ENCODE results near the gene TGFA.

Gene TGFA

DNA sequence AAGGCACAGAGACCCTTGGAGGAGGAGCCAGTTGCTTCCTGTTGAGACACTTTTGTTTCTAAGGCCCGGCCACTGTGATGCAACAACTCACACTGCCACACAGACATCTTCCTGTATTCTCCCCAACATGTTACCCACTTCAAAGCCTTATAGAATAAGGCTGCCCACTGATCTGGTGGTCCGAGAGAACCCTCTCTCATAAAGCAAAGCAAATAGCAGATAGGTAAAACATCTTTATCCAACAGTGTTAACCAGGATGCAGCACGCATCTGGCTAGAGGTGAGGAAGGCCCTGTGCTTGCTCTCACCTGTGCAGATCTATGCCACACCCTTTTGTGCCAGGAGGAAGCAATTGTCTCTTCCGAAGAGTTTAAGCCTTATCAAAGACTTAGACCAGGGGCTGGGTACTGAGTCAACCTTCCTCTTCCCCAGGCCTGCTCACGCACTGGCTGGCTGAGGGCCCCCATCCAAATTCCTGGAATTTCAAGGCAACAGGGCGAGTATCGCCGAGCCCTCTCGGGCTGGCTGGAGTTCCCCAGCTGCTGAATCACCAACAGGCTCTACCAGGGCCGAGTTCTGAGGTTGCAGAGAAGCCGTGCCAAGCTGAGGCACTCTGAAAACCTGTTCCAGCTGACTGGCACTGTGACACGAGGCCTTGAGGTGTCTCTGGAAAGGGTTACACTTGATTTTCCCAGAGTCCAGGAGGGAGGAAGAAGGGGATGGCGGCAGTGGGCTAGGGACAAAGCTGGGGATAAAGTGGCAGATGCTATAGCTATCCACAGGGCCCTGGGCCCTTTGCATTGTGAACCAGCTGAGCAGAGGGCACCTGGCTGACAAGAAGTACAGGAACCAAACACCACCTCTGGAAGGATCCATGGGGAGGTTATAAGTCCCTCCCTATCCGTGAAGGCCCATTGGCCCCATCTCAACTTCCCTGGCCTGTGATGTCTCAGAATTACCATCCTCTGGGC, 29.3 kb downstream of the TGFA start:
- Mint-ChIP-seq H3K36me3 (no peaks in the 10 kb centered on the region), H3K27ac (no peak overlapping the region), H3K9me3 (no peaks in the 10 kb centered on the region), H3K4me3 (no peak overlapping the region), H3K27me3 (peaks cover 6% of the 10 kb centered on the region), H3K4me1 (no peaks in the 10 kb centered on the region)
- ATAC-seq (ENCODE audit: low read depth) (no peak), DNase-seq (ENCODE audit: low spot score in 2 of 2) (no peak)

DNA sequence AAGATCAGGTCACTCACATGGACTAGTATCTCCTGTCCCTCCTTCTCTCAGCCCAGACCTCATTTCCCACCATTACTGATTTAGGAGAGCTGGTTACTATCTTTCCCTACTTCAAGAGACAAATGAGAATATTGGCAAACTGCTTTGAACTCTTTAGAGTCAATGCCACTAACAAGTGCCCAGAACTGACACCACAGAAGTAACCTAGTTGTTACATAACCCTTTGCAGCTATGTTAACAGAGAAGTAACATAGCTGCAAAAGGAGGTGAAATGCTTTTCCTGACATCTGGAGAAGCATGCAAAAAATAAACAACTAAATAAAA, 30.0 kb downstream of the TGFA start:
- Mint-ChIP-seq H3K27me3 (peaks cover 2% of the 10 kb centered on the region), H3K36me3 (no peaks in the 10 kb centered on the region), H3K4me1 (no peaks in the 10 kb centered on the region), H3K27ac (no peak overlapping the region), H3K4me3 (no peak overlapping the region), H3K9me3 (no peaks in the 10 kb centered on the region)
- no peak for ATAC-seq (ENCODE audit: low read depth)
- no peak for DNase-seq (ENCODE audit: low spot score in 2 of 2)

DNA sequence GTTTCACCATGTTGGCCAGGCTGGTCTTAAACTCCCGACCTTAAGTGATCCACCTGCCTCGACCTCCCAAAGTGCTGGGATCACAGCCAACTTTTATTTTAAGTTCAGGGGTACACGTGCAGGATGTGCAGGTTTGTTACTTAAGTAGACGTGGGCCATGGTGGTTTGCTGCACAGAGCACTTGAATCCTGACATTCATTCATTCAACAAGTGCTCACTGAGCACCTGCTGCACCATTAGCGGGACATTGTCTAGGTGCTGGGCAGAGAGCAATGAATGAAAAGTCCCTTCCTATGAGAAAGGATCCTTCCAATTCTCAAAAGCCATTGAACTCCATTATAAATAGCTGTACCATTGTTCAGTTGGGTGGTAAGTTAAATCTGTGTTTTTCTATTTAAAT, 31.0 kb downstream of the TGFA start:
- no peaks in the 10 kb centered on the region for H3K9me3 Mint-ChIP-seq
- no peak overlapping the region for H3K4me3 Mint-ChIP-seq
- H3K4me1 Mint-ChIP-seq = no peaks in the 10 kb centered on the region
- H3K27me3 Mint-ChIP-seq = peaks cover 2% of the 10 kb centered on the region
- H3K27ac Mint-ChIP-seq = no peak overlapping the region
- no peaks in the 10 kb centered on the region for H3K36me3 Mint-ChIP-seq
- ATAC-seq (ENCODE audit: low read depth) (no peak), DNase-seq (ENCODE audit: low spot score in 2 of 2) (no peak)

DNA sequence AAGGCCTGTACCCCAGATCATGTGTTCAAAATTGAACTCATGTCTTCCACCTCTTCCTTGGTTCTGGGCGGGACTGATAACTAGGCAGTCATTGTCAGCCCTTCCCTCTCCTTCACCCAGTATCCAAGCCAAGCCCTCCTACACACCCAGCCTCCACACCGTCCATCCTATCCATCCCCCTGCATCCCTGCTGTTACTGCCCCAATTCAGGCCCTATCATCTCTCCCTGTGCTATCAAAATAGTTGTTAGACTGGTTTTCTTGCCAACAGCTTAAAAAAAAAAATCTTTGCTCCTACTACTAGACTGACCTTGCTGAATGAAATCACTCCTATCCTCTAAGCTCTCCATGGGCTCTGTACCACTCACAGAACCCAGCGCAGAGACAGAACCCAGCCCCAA, 32.8 kb downstream of the TGFA start:
- no peak overlapping the region for H3K4me3 Mint-ChIP-seq
- H3K27ac Mint-ChIP-seq = no peak overlapping the region
- peaks cover 2% of the 10 kb centered on the region for H3K27me3 Mint-ChIP-seq
- no peaks in the 10 kb centered on the region for H3K9me3 Mint-ChIP-seq
- H3K4me1 Mint-ChIP-seq = peaks cover 11% of the 10 kb centered on the region
- ATAC-seq (ENCODE audit: low read depth) (no peak), DNase-seq (ENCODE audit: low spot score in 2 of 2) (no peak)
- no peaks in the 10 kb centered on the region for H3K36me3 Mint-ChIP-seq

DNA sequence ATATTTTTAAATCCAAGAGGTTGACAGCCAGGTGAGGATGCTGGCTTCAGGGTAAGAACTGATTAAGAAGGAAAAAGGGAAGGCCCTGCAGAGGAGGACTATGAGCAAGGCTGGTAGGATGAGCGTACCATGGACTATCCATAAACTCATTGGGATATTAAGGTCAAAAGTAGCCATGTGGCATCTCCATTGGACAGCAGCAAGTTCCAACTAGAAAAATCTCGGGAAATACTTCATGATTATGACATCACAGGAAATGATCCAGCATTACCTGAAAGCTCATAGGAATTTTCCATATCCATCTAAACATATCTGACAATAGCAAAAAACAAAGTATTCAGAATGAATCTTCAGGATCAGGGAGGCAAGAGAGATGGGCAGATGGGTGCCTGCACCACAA, 34.2 kb downstream of the TGFA start:
- DNase-seq (ENCODE audit: low spot score in 2 of 2) (no peak), ATAC-seq (ENCODE audit: low read depth) (no peak)
- H3K9me3 Mint-ChIP-seq = no peaks in the 10 kb centered on the region
- peaks cover 11% of the 10 kb centered on the region for H3K4me1 Mint-ChIP-seq
- H3K27me3 Mint-ChIP-seq = peaks cover 2% of the 10 kb centered on the region
- H3K4me3 Mint-ChIP-seq = no peak overlapping the region
- no peak overlapping the region for H3K27ac Mint-ChIP-seq
- H3K36me3 Mint-ChIP-seq = no peaks in the 10 kb centered on the region

DNA sequence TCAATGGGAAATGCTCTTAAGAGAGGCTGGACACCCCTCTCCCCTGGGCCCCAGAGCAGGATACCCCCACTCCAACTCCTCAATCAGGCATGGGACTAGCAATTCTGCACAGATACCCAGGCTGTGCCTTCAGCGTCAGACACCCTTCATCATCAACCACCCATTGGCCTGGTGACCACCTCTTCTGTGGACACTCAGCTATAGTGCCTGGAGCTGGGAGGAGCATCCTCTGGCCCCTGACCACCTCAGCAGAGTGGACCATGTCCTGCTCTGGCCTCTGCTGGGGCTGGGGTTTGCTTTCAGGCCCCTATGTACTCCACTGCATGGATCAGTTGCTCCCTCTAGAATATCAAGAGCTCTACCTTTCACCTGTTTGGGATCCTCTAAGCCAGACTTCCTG, 35.1 kb downstream of the TGFA start:
- H3K27me3 Mint-ChIP-seq = peaks cover 2% of the 10 kb centered on the region
- no peak overlapping the region for H3K27ac Mint-ChIP-seq

DNA sequence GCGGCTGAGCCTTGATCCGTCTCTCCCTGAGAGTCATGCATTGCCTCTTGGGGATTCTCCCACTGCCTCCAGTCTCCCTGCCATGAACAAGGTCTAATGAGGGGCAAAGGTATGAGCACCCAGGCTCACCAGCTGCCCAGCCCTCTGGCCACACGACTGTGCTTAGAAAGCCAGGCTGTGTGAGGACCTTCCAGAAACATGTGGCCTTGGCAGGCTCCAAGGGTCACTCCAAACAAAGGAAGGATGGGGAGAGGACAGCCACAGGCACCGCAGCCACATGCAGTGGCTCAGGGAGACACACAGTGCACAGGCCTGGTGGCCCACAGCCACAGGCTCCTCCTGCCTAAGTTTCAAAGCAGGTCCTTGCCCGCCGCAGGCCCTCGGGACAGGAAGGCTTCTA, 35.8 kb downstream of the TGFA start:
- Mint-ChIP-seq H3K4me1 (peaks cover 11% of the 10 kb centered on the region), H3K9me3 (no peaks in the 10 kb centered on the region)

More for the DNA sequence above, 35.1 kb downstream of the TGFA start:
- DNase-seq (ENCODE audit: low spot score in 2 of 2) (no peak), ATAC-seq (ENCODE audit: low read depth) (no peak)
- H3K9me3 Mint-ChIP-seq = no peaks in the 10 kb centered on the region
- no peaks in the 10 kb centered on the region for H3K36me3 Mint-ChIP-seq
- no peak overlapping the region for H3K4me3 Mint-ChIP-seq
- peaks cover 11% of the 10 kb centered on the region for H3K4me1 Mint-ChIP-seq

DNA sequence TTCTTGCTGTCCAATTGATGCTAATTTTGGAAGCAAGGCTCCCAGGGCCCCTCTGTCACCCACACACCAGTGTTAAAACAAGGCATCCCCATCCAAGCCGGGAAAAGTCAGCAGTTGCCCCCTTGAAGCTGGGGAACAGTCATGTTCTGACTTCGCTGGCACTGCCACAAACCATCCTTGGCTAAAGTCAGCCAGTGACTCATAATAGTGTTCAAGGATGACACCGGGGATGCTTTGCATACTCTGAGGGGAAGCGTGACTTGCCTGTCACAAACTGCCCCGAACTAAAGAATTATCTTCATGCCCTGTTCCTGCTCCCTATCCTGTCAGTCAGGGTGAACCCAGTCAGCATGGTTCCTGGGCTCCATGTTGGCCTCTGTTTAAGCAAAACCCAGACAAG, 37.0 kb downstream of the TGFA start:
- Mint-ChIP-seq H3K27me3 (peaks cover 2% of the 10 kb centered on the region), H3K27ac (no peak overlapping the region)
- DNase-seq (ENCODE audit: low spot score in 2 of 2) = peak in 1 of 2 donors; percentile 5

More for the DNA sequence above, 35.8 kb downstream of the TGFA start:
- Mint-ChIP-seq H3K36me3 (no peaks in the 10 kb centered on the region), H3K27me3 (peaks cover 2% of the 10 kb centered on the region), H3K4me3 (no peak overlapping the region), H3K27ac (no peak overlapping the region)
- ATAC-seq (ENCODE audit: low read depth) (no peak), DNase-seq (ENCODE audit: low spot score in 2 of 2) (no peak)

DNA sequence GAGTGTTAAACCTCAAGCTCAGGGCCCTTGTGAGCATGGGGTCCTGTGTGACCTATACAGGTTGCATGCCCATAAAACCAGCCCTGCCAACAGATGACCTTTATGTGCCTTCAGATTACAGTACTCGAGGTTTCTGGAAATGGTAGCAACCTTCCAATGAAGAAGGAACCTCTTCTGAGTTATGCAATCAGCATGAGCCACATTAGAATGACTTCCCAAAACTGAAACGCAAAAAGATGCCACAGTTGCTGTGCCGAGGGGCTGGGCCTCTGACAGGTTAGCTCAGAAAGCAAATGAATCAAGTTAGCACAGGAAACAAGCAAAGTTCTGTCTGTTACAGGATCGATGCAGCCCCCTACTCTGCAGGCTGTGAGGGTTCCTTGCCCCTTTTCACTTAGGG, 37.7 kb downstream of the TGFA start:
- Mint-ChIP-seq H3K27ac (no peak overlapping the region), H3K36me3 (no peaks in the 10 kb centered on the region)
- peak; percentile 18 for ATAC-seq (ENCODE audit: low read depth)

More for the DNA sequence above, 37.0 kb downstream of the TGFA start:
- peaks cover 11% of the 10 kb centered on the region for H3K4me1 Mint-ChIP-seq
- ATAC-seq (ENCODE audit: low read depth) = peak; percentile 99
- H3K9me3 Mint-ChIP-seq = no peaks in the 10 kb centered on the region
- H3K4me3 Mint-ChIP-seq = no peak overlapping the region
- H3K36me3 Mint-ChIP-seq = no peaks in the 10 kb centered on the region

DNA sequence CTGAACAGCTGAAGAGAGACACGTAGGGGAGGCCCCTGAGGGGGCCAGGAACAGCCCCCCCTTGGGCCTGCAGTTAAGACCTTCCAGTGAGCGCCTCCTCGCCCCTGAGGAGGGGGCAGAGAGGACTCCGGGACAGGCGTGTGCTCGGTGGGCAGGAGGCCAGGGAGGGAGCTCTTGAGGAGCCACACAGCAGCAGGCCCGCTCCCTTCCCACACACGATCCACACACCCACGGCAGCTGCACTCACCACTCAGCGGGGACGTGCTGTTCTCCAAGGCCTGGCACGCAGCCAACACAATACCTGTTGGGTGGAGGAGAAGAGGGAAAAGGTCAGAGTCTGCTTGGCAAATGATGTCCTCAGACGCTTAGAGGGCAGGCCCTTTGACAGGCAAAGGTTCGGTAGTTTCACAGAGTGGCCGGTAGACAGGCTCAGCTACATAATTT, 39.0 kb downstream of the TGFA start:
- no peak overlapping the region for H3K27ac Mint-ChIP-seq
- H3K4me3 Mint-ChIP-seq = no peak overlapping the region
- ATAC-seq (ENCODE audit: low read depth) (no peak), DNase-seq (ENCODE audit: low spot score in 2 of 2) (no peak)
- H3K36me3 Mint-ChIP-seq = no peaks in the 10 kb centered on the region
- H3K27me3 Mint-ChIP-seq = no peaks in the 10 kb centered on the region
- H3K4me1 Mint-ChIP-seq = peaks cover 11% of the 10 kb centered on the region
- no peaks in the 10 kb centered on the region for H3K9me3 Mint-ChIP-seq

More for the DNA sequence above, 37.7 kb downstream of the TGFA start:
- no peak for DNase-seq (ENCODE audit: low spot score in 2 of 2)
- peaks cover 2% of the 10 kb centered on the region for H3K27me3 Mint-ChIP-seq
- H3K9me3 Mint-ChIP-seq = no peaks in the 10 kb centered on the region
- H3K4me3 Mint-ChIP-seq = no peak overlapping the region
- peaks cover 11% of the 10 kb centered on the region for H3K4me1 Mint-ChIP-seq

DNA sequence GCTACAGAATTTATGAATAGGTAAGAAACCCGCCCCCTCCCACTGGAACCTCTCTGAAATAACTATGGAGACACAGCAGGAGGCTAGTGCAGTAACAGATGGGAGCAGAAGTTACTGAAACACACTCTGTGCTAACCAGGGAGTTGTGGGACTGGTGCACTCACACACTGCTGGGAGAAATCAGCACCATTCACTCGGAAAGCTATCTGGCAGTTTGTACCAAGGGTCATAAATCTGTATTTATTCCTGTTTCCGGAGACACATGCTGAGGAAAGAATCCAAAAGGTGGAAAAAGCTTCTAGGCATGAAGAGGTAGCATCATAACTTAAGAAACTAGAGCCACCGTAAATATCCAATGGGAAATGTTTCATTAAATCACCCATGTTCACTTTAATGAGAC, 39.9 kb downstream of the TGFA start:
- Mint-ChIP-seq H3K4me3 (no peak overlapping the region), H3K9me3 (no peaks in the 10 kb centered on the region), H3K27me3 (no peaks in the 10 kb centered on the region), H3K36me3 (no peaks in the 10 kb centered on the region), H3K27ac (no peak overlapping the region), H3K4me1 (peaks cover 11% of the 10 kb centered on the region)
- ATAC-seq (ENCODE audit: low read depth) (no peak), DNase-seq (ENCODE audit: low spot score in 2 of 2) (no peak)

DNA sequence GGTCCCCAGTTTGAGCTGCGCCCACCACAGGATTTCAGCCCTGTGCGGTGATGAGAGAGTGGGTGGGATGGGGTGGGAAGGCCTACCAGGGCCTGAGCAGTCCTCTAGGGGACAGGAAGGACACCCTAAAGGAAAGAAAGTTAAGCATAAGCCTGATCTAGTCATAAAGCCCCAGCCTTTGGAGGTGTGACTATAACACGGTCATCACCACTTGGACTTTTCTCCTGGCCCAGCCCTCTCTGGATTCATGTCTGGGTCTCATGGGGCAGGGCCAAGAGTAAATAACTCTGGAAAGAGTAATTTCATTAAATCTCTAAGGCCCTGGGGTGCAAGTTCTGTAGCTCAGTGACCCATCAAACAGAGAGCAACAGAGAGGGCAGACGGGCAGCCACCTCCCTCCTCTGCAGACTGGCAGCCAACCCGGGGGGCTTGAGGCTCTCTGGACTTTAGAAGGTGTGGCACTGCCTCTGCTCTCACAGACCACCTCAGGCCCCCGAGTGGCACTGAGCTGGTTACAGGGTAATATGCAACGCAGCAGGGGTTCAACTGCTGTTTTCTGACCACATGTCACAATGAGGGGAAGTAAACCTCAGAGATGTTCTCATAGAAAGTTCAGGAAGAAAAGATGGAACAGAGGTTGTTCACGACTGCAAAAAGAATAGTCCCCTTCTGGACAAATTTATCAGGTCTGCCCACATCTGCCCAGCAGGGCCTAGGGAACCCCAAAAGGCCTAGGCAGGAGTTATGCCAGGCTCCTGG, 41.5 kb downstream of the TGFA start:
- Mint-ChIP-seq H3K4me1 (peaks cover 11% of the 10 kb centered on the region), H3K9me3 (no peaks in the 10 kb centered on the region), H3K27ac (no peak overlapping the region), H3K4me3 (no peak overlapping the region), H3K36me3 (no peaks in the 10 kb centered on the region), H3K27me3 (no peaks in the 10 kb centered on the region)
- no peak for ATAC-seq (ENCODE audit: low read depth)
- DNase-seq (ENCODE audit: low spot score in 2 of 2) = no peak

DNA sequence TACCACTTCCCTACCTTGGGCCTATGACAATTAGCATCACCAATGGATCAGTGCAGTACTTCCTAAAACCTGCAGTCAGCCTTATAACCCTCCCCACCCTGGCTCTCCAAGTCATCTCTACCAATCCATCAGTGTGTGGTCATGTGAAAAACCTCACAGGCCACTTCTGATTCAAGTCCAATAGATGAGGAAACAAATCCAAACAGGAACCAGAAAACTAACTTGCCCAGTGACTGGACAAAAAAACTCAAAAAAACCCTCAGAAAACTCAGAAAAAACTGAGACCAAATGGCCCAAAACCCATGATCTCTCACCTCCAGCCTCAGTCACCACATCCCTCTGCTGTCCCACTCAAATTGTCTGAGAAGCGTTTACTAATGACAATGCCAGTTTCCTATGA, 43.3 kb downstream of the TGFA start:
- DNase-seq (ENCODE audit: low spot score in 2 of 2) = no peak
- no peaks in the 10 kb centered on the region for H3K27me3 Mint-ChIP-seq
- no peak overlapping the region for H3K27ac Mint-ChIP-seq
- H3K4me1 Mint-ChIP-seq = no peaks in the 10 kb centered on the region
- ATAC-seq (ENCODE audit: low read depth) = no peak
- no peaks in the 10 kb centered on the region for H3K36me3 Mint-ChIP-seq
- H3K4me3 Mint-ChIP-seq = no peak overlapping the region
- no peaks in the 10 kb centered on the region for H3K9me3 Mint-ChIP-seq

DNA sequence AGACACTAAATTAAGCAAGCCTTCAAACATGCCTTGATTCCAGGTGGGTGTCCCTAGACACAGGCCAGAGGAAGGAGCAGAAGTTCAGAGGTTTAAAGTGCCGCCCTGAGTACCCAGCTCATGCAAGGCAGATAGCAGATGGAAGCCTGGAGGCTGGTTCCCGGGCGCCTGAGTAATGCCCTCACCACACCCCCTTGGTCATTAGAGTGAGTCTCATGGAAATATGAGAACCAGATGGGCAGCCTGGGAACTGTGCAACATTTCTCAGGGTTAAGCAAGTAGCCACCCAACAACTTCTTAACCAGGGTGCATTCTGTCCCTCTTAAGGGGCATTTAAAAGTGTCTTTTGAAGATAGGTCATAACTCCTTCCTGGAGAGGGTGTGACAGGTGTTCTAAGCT, 44.1 kb downstream of the TGFA start:
- no peaks in the 10 kb centered on the region for H3K9me3 Mint-ChIP-seq
- H3K36me3 Mint-ChIP-seq = no peaks in the 10 kb centered on the region
- ATAC-seq (ENCODE audit: low read depth) = no peak
- DNase-seq (ENCODE audit: low spot score in 2 of 2) = no peak
- H3K27me3 Mint-ChIP-seq = no peaks in the 10 kb centered on the region
- H3K27ac Mint-ChIP-seq = no peak overlapping the region
- H3K4me3 Mint-ChIP-seq = no peak overlapping the region
- H3K4me1 Mint-ChIP-seq = no peaks in the 10 kb centered on the region
